ENCODE data around the gene LIF.
A peak's percentile ranks its signal among the peaks of the same experiment; 100 is the strongest.

LIF gene

DNA sequence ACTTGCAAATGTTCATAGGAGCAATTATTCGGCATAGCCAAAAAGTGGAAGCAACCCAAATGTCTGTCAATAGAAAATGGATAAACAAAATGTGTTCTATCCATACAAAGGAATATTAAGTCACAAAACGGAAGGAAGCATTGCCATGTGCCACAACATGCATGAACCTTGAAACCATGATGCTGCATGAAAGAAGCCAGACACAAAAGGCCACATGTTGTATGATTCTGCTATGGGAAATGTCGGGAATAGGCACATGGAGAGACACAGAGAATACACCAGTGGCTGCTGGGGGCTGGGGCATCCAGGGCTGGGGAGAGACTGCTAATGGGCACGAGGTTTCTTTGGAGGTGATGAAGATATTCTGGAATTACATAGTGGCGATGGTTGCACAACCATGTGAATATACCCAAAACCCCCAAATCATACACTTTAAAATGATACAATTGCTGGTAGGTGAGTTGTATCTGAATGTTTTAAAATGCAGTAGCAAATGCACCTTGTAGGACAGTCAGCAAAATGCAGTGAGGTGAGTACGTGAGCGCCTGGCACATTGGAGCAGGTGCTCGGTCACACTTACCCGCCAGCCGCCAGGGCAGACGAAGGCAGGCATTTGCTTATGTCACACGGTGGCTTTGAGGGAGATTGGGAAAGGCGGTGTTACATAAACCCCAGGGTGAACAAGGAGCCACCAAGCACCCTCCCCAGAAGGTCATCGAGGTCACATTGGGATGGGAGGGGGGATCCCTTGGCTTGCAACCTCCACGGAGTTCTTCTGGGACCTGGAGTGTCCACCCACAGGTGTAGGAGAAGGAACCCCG is 26.4 kb upstream of the LIF start:
- TF ChIP-seq, protein P1, sequence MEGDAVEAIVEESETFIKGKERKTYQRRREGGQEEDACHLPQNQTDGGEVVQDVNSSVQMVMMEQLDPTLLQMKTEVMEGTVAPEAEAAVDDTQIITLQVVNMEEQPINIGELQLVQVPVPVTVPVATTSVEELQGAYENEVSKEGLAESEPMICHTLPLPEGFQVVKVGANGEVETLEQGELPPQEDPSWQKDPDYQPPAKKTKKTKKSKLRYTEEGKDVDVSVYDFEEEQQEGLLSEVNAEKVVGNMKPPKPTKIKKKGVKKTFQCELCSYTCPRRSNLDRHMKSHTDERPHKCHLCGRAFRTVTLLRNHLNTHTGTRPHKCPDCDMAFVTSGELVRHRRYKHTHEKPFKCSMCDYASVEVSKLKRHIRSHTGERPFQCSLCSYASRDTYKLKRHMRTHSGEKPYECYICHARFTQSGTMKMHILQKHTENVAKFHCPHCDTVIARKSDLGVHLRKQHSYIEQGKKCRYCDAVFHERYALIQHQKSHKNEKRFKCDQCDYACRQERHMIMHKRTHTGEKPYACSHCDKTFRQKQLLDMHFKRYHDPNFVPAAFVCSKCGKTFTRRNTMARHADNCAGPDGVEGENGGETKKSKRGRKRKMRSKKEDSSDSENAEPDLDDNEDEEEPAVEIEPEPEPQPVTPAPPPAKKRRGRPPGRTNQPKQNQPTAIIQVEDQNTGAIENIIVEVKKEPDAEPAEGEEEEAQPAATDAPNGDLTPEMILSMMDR (conservative IDR thresholded peaks at IDR 0.05; ENCODE audit: control insufficient read depth, insufficient read depth, low read depth, low read length): no peak
- no peak overlapping the region for H3K4me3 ChIP-seq (ENCODE audit: control insufficient read depth, low read depth, low read length)
- no peak for DNase-seq (ENCODE audit: low read depth)

DNA sequence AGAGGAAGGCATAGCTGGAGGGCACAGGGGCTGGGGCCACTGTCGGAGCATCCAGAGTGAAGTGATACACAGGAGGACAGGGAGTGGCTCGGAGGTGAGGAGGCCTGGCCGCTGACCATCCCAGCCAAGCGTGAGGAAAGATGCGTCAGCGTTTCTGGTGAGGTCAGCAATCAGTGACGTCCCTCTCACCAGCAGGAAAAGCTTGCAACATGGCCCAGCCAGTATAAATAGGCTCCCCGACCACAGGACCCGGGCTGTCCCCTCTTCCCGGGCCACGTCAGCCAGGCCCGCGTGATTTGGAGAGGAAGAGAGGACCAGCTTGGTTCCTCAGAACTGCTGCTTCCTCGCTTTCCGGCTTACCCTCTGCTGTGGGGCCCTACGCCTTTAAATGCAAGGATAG is 24.3 kb upstream of the LIF start:
- no peak overlapping the region for H3K4me3 ChIP-seq (ENCODE audit: control insufficient read depth, low read depth, low read length)
- TF ChIP-seq, protein P1 (conservative IDR thresholded peaks at IDR 0.05; ENCODE audit: control insufficient read depth, insufficient read depth, low read depth, low read length): no peak
- DNase-seq (ENCODE audit: low read depth): peak; percentile 55

DNA sequence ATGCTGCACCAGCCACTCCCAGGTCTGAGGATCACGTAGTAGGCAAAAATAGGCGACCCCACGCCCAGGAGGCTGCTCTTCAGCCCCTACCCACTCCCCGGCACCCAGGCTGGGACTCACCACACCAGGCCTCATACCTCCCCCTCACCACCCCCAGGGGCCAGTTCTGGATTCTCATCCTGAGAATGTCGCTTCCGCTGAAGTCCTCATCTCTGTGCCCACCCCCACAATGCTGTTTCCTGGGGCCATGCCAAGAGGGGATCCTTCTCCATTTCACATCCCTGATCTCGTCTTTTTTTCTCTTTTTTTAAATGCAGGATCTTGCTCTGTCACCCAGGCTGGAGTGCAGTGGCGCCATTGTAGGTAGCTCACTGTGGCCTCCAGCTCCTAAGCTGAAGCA is 21.8 kb upstream of the LIF start:
- DNase-seq (ENCODE audit: low read depth): no peak
- TF ChIP-seq, protein P1 (conservative IDR thresholded peaks at IDR 0.05; ENCODE audit: control insufficient read depth, insufficient read depth, low read depth, low read length): no peak
- no peak overlapping the region for H3K4me3 ChIP-seq (ENCODE audit: control insufficient read depth, low read depth, low read length)

DNA sequence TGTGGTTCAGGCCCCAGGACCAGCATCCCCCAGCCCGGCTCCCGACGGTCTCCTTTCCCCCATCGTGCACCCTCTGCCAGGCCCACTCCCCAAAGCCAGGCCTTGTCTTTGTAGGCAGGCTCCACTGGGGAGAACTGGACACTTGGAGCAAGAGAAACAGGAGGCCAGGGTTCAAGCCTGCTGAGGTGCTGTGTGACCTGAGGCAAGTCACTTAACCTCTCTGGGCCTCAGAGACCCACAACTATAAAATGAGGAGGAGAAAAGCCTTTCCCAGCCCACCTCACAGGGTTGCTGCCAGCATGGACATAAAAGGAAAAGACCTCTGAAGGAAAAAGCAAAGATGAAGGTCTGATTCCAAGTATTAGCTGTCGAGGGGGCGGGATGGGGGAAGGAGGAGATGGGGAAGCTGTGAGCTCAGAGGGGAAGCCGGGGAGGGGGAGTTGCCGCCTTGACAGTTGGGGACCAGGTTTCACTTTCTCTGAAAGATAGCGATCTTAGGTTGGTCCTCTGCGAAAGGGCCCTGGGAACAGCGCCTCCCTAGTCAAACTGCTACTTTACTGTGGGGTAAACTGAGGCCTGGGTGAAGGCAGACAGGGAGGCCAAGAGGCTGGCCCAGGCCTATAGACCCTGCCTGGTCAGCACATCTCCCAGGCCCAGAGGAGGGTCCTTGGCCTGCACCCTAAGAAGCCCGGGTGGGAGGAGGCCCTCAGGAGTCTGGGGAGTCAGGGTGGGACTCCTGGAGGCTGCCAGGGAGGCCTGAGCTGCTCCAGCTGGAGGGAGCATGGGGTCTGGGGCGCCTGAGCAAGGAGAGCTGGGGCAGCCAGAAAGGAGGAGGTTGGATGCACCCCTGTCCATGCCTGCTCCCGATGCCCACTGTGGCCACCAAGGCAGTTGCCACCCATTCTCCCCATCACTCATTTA is 21.1 kb upstream of the LIF start:
- H3K4me3 ChIP-seq (ENCODE audit: control insufficient read depth, low read depth, low read length): no peak overlapping the region
- TF ChIP-seq, protein P1 (conservative IDR thresholded peaks at IDR 0.05; ENCODE audit: control insufficient read depth, insufficient read depth, low read depth, low read length): no peak
- no peak for DNase-seq (ENCODE audit: low read depth)

DNA sequence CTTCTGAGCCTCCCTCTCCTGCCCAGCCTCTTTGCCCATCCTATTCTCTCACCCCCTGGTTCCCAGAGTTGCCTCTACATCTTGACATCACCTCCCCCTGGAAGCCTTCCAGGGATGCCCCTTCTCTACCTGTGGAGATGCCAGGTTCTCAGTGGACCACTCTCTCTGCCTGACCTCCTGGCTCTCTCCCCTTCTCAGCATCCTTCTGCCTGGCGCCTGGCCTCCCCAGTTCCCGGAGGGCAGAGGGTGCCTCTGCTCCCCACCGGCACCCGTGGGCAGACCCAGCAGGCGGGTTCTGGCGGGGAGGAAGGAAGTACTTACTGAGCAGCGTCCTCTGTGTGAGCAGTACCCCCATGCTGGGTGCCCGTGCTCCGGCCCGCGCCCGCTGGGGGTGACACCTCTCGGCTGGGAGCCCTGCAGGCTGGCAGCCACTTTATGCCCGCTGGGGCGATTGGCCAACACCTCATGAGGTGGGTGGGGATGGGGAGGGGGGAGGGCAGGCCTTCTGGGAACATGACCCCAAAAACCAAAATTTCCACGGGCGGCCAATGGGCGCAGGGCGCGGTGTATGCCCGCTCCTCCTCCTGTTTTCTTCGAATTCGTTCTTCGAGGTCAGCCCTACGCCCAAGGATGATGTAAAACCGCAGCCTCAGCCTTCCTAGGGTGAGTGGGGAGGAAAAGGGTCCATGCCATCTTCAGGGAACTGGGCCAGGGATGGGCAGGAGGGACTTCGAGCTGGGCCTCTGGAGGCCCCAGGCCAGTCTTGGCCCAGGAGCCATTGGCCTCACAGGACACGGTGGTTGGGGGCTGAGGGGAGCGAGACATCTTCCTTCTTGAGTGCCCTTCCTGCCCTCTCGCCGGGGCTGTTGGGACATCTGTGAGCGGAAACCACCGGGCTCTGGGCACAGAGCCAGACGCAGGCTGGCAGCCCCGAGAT is 20.2 kb upstream of the LIF start, which contains the start of gene OSM:
Gene OSM (minus strand): TSS at position 407 of the 937 bp plus-strand sequence. CDS start 52 bp downstream, at position 355.
- TF ChIP-seq, protein P1 (conservative IDR thresholded peaks at IDR 0.05; ENCODE audit: control insufficient read depth, insufficient read depth, low read depth, low read length): no peak
- DNase-seq (ENCODE audit: low read depth): no peak
- H3K4me3 ChIP-seq (ENCODE audit: control insufficient read depth, low read depth, low read length): no peak within 1 kb of the TSS

All from fibroblast of mammary gland (primary cell).